GM12865 (cell line): Measurements from ENCODE around the gene MACROD1.
A peak's percentile ranks its signal among the peaks of the same experiment; 100 is the strongest.

ENCODE experiments used
- DNase-seq: peaks from one replicate; pipeline ENCODE4 v3.0.0; 2010; ENCODE audit warnings: low read depth
- H3K4me3 ChIP-seq: 2 replicates; pipeline ENCODE4 v1.5.1; 2011; ENCODE audit warnings: mild to moderate bottlenecking, low read depth, low read length, control low read depth
- CTCF ChIP-seq: IDR thresholded peaks from 2 replicates; pipeline ENCODE4 v1.5.1; 2011; ENCODE audit warnings: low read length, control low read depth, low read depth, inconsistent platforms; ENCODE audit not compliant: insufficient read depth; ENCODE audit errors: missing control alignments

The MACROD1 gene

GRCh38 chr11:63958008-63958407 is 207.9 kb downstream of the MACROD1 start:
- TF ChIP-seq CTCF, result no peak
- no peak overlapping the region for H3K4me3 ChIP-seq
- no peak for DNase-seq

- no peak for TF ChIP-seq CTCF
- no peak overlapping the region; the same call in 1 of the 2 replicates for H3K4me3 ChIP-seq
- no peak for DNase-seq
Observed at GRCh38 chr11:63952570-63952969, 213.3 kb downstream of the MACROD1 start.

GRCh38 chr11:63951779-63952536 is 214.0 kb downstream of the MACROD1 start:
- no peak for TF ChIP-seq CTCF
- peak overlapping the region; percentile 19 for H3K4me3 ChIP-seq
- peak; percentile 87 for DNase-seq
